WTC11 (cell line): ENCODE measurements around the gene MAP3K5.

ENCODE experiments used
- ATF3 ChIP-seq: sonication (generic); formaldehyde crosslinking; conservative IDR thresholded peaks from 2 replicates; pipeline ENCODE4 v1.8.1; 2022; ENCODE audit warnings: mild to moderate bottlenecking, missing genetic modification reagents
- CBFB ChIP-seq: sonication (generic); formaldehyde crosslinking; IDR thresholded peaks from 2 replicates; pipeline ENCODE4 v1.8.1; 2022; ENCODE audit warnings: mild to moderate bottlenecking, low read depth, missing genetic modification reagents
- FOXK1 ChIP-seq: sonication (generic); formaldehyde crosslinking; IDR thresholded peaks from 2 replicates; pipeline ENCODE4 v1.8.0; 2022; ENCODE audit warnings: mild to moderate bottlenecking, moderate library complexity, missing genetic modification reagents
- NFATC4 ChIP-seq: fragments of 250-450 bp; sonication (Bioruptor Pico); IDR thresholded peaks from 2 replicates; pipeline ENCODE4 v1.9.0; 2021; ENCODE audit warnings: mild to moderate bottlenecking
- SP1 ChIP-seq: sonication (generic); formaldehyde crosslinking; conservative IDR thresholded peaks from 2 replicates; pipeline ENCODE4 v1.8.1; 2022; ENCODE audit warnings: missing genetic modification reagents
- TF ChIP-seq, protein P1 (sequence below): fragments of 200-600 bp; IDR thresholded peaks from 2 replicates; pipeline ENCODE4 v1.8.0; 2022; ENCODE audit warnings: antibody characterized with exemption

GRCh38 chr6:136651982-136652381 is 140.3 kb downstream of the MAP3K5 start:
- TF ChIP-seq, protein P1, sequence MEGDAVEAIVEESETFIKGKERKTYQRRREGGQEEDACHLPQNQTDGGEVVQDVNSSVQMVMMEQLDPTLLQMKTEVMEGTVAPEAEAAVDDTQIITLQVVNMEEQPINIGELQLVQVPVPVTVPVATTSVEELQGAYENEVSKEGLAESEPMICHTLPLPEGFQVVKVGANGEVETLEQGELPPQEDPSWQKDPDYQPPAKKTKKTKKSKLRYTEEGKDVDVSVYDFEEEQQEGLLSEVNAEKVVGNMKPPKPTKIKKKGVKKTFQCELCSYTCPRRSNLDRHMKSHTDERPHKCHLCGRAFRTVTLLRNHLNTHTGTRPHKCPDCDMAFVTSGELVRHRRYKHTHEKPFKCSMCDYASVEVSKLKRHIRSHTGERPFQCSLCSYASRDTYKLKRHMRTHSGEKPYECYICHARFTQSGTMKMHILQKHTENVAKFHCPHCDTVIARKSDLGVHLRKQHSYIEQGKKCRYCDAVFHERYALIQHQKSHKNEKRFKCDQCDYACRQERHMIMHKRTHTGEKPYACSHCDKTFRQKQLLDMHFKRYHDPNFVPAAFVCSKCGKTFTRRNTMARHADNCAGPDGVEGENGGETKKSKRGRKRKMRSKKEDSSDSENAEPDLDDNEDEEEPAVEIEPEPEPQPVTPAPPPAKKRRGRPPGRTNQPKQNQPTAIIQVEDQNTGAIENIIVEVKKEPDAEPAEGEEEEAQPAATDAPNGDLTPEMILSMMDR = no peak
- TF ChIP-seq CBFB (CRISPR knock-in tag) (no peak), SP1 (CRISPR knock-in tag) (no peak), ATF3 (CRISPR knock-in tag) (no peak), NFATC4 (no peak), FOXK1 (CRISPR knock-in tag) (no peak)
